Neural cell (in vitro differentiated cells): ENCODE results near the gene CYB5B.

Experiments
- CTCF ChIP-seq: fragments of 450-650 bp; IDR thresholded peaks from 2 replicates; pipeline ENCODE4 v1.5.1; 2014; ENCODE audit warnings: antibody characterized with exemption, mild to moderate bottlenecking, moderate library complexity; ENCODE audit not compliant: poor library complexity, severe bottlenecking
- EP300 ChIP-seq: fragments of 450-650 bp; conservative IDR thresholded peaks from 2 replicates; pipeline ENCODE4 v1.6.1; 2014; ENCODE audit warnings: antibody characterized with exemption, mild to moderate bottlenecking, moderate library complexity; ENCODE audit not compliant: poor library complexity, severe bottlenecking
- EZH2 ChIP-seq: fragments of 200-600, 300-800 bp; shearing (Covaris generic), sonication (generic); IDR thresholded peaks from 2 replicates; pipeline ENCODE4 v1.6.1; 2014; ENCODE audit warnings: antibody characterized with exemption, low read length, borderline replicate concordance, mild to moderate bottlenecking; ENCODE audit not compliant: insufficient read depth, poor library complexity, severe bottlenecking
- MXI1 ChIP-seq: fragments of 450-650 bp; conservative IDR thresholded peaks from 2 replicates; pipeline ENCODE4 v1.6.1; 2014; ENCODE audit warnings: antibody characterized with exemption, mild to moderate bottlenecking; ENCODE audit not compliant: poor library complexity, severe bottlenecking
- POLR2AphosphoS5 ChIP-seq: IDR thresholded peaks from 2 replicates; pipeline ENCODE4 v1.6.1; 2012
- RAD21 ChIP-seq: fragments of 450-650 bp; conservative IDR thresholded peaks from 2 replicates; pipeline ENCODE4 v1.6.1; 2014; ENCODE audit warnings: antibody characterized with exemption, mild to moderate bottlenecking, moderate library complexity
- REST ChIP-seq: IDR thresholded peaks from 2 replicates; pipeline ENCODE4 v1.6.1; 2012; ENCODE audit warnings: borderline replicate concordance
- SMC3 ChIP-seq: fragments of 450-650 bp; conservative IDR thresholded peaks from 2 replicates; pipeline ENCODE4 v1.6.1; 2014; ENCODE audit warnings: antibody characterized with exemption, mild to moderate bottlenecking, moderate library complexity; ENCODE audit not compliant: poor library complexity
- TAF1 ChIP-seq: IDR thresholded peaks from 2 replicates; pipeline ENCODE4 v1.6.1; 2012; ENCODE audit warnings: low read depth

GRCh38 chr16:69494991-69495392, 70.6 kb downstream of the CYB5B start:
- no peak for TF ChIP-seq SMC3
- TF ChIP-seq EZH2: no peak
- no peak for TF ChIP-seq CTCF
- TF ChIP-seq TAF1: no peak
- TF ChIP-seq REST: no peak
- no peak for TF ChIP-seq POLR2AphosphoS5
- TF ChIP-seq EP300: no peak
- TF ChIP-seq RAD21: no peak
- no peak for TF ChIP-seq MXI1
